Measurements from ENCODE around the gene WAPL. TPM values are rescaled to one million over a fixed set of nuclear protein-coding genes. Genes with fewer than 3 reads are reported as not detected.
"Not testable (repeated sequence)": the region's sequence is repeated elsewhere in the genome, so short reads cannot be mapped to it uniquely, and the experiment has no call there.

WAPL gene
- total and polyA plus RNA-seq, 9 of the 15 experiments (the other 6 are each of a cell fraction or from before 2014, with no cell fraction given): 14.3 to 36.4 (median 25.3) TPM

- H4K20me1 ChIP-seq (replicated peaks; ENCODE audit: control insufficient read depth, insufficient read depth, low read length); DNase-seq (ENCODE audit: extremely low read depth in 1 of 4, low spot score in 3 of 4); H3K79me2 ChIP-seq (ENCODE audit: control insufficient read depth, insufficient read depth, low read length); CTCF ChIA-PET (ENCODE audit: low intra/inter-chr PET ratio); in situ Hi-C loops (cut with MboI); H3K9ac ChIP-seq (ENCODE audit: insufficient read depth in 1 of 2, low read depth in 2 of 2, low read length in 2 of 2); ATAC-seq; H3K4me1 ChIP-seq (replicated peaks in 1 of 2; ENCODE audit: control insufficient read depth in 2 of 2, insufficient read depth in 2 of 2, low read length in 2 of 2); H3K4me2 ChIP-seq (ENCODE audit: insufficient read depth, low read length); H3K36me3 ChIP-seq (ENCODE audit: control insufficient read depth, insufficient read depth, low read length); intact Hi-C loops (cut with micrococcal nuclease); H2AFZ ChIP-seq (ENCODE audit: low read depth, low read length); H3K9me3 ChIP-seq (replicated peaks; ENCODE audit: control insufficient read depth, insufficient read depth, low read depth, low read length); BruUV-seq (replicated peaks); H3K27ac ChIP-seq (ENCODE audit: extremely low read depth, low read depth, low read length); POLR2A ChIA-PET; H3K4me3 ChIP-seq; FAIRE-seq; H3K9me1 ChIP-seq (ENCODE audit: control insufficient read depth, insufficient read depth, low read length): not testable (repeated sequence)
- 0% methylated on average over 2 of the region's 3 CpGs for WGBS (ENCODE audit: insufficient coverage, low coverage, missing lambda C conversion rate)
- TF ChIP-seq ZNF766 (CRISPR knock-in tag; conservative IDR thresholded peaks at IDR 0.05): peak; percentile 79
- TF ChIP-seq FOSL1 (tag; conservative IDR thresholded peaks at IDR 0.05): 0 out of 2 replicates have a peak, but pooled peaks have one; percentile 29
- peak; percentile 32 for TF ChIP-seq NFIC (IDR thresholded peaks at IDR 0.05)
- H3K27me3 ChIP-seq (ENCODE audit: control insufficient read depth in 2 of 2, insufficient read depth in 2 of 2, low read length in 2 of 2): peaks cover 0 to 20% of the 10 kb centered on the region in 2 experiments; a peak in 2 of 5 replicates
Observed at GRCh38 chr10:86558695-86559094, 37.1 kb upstream of the WAPL start.

DNA sequence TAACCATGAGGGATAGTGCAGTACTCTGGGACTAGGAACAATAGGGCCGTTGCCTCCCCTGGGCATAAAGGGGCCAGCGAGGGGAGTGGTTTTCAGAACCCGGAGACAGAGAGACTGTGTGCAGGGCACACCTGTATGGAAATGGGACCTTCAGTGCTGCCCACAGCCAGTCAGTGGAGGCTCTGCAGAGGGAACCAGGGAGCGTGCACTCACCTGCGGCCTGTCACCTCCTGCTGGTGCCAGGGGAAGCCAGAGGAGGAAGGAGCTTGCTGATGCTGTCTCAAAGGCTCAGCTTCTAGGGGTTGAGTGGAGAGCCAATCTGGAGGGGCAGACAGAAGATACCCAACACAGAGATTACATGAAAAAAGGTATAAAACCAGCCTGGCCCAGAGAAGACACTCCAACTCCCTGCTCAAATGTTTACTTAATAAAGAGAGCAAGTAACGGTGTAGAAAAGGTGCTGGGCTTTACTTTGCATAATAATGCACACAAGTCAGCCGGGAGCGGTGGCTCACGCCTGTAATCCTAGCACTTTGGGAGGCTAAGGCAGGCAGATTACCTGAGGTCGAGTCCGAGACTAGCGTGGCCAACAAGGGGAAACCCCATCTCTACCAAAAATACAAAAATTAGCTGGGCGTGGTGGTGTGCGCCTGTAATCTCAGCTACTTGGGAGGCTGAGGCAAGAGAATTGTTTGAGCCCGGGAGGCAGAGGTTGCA lies 35.5 kb upstream of the WAPL start:
- H3K4me2 ChIP-seq (ENCODE audit: insufficient read depth, low read length): no peak overlapping the region
- FAIRE-seq (no peak), DNase-seq (ENCODE audit: extremely low read depth in 1 of 4, low spot score in 3 of 4) (no peak), ATAC-seq (no peak)
- CTCF ChIA-PET (ENCODE audit: low intra/inter-chr PET ratio): no interaction called here
- H2AFZ ChIP-seq (ENCODE audit: low read depth, low read length): no peak overlapping the region
- H3K4me1 ChIP-seq (replicated peaks in 1 of 2; ENCODE audit: control insufficient read depth in 2 of 2, insufficient read depth in 2 of 2, low read length in 2 of 2): no peaks in the 10 kb centered on the region; a peak in 1 of 5 replicates
- H3K4me3 ChIP-seq: no peak overlapping the region
- H3K27me3 ChIP-seq (ENCODE audit: control insufficient read depth in 2 of 2, insufficient read depth in 2 of 2, low read length in 2 of 2): peaks cover 0 to 29% of the 10 kb centered on the region in 2 experiments; a peak in 2 of 5 replicates
- no peaks in the 10 kb centered on the region for H3K79me2 ChIP-seq (ENCODE audit: control insufficient read depth, insufficient read depth, low read length)
- intact Hi-C loops (cut with micrococcal nuclease) (no loop called here), in situ Hi-C loops (cut with MboI) (no loop called here)
- no peaks in the 10 kb centered on the region for H3K9me1 ChIP-seq (ENCODE audit: control insufficient read depth, insufficient read depth, low read length)
- H3K9me3 ChIP-seq (replicated peaks; ENCODE audit: control insufficient read depth, insufficient read depth, low read depth, low read length): no peaks in the 10 kb centered on the region
- H3K9ac ChIP-seq (ENCODE audit: insufficient read depth in 1 of 2, low read depth in 2 of 2, low read length in 2 of 2): no peak overlapping the region
- no TSS peak for BruUV-seq (replicated peaks)
- TF ChIP-seq ZFP30 (CRISPR knock-in tag; IDR thresholded peaks at IDR 0.05; ENCODE audit: borderline replicate concordance) (no peak), GTF3C2 (IDR thresholded peaks at IDR 0.05; ENCODE audit: borderline replicate concordance, extremely low read depth, insufficient read length) (no peak), JUND (IDR thresholded peaks at IDR 0.05; ENCODE audit: borderline replicate concordance, low read depth, low read length) (no peak), JUND (tag; IDR thresholded peaks at IDR 0.05; ENCODE audit: borderline replicate concordance, low read depth, low read length) (no peak), NFATC3 (IDR thresholded peaks at IDR 0.05) (no peak), ZNF561 (CRISPR knock-in tag; conservative IDR thresholded peaks at IDR 0.05) (no peak), FIP1L1 (IDR thresholded peaks at IDR 0.05; ENCODE audit: low read depth, low read length, poor library complexity, severe bottlenecking) (no peak), RFX5 (IDR thresholded peaks at IDR 0.05; ENCODE audit: low read depth, low read length) (no peak)
- TF ChIP-seq, protein P1, sequence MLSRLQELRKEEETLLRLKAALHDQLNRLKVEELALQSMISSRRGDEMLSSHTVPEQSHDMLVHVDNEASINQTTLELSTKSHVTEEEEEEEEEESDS (CRISPR knock-in tag; IDR thresholded peaks at IDR 0.05): no peak
- H4K20me1 ChIP-seq (replicated peaks; ENCODE audit: control insufficient read depth, insufficient read depth, low read length): no peaks in the 10 kb centered on the region
- H3K36me3 ChIP-seq (ENCODE audit: control insufficient read depth, insufficient read depth, low read length): no peaks in the 10 kb centered on the region
- 7% methylated on average over 12 of the region's 15 CpGs for WGBS (ENCODE audit: insufficient coverage, low coverage, missing lambda C conversion rate)
- no peak overlapping the region for H3K27ac ChIP-seq (ENCODE audit: extremely low read depth, low read depth, low read length)
- POLR2A ChIA-PET: interaction anchor here (0.6 kb wide), 1 partner anchor 519 kb away, joined by 6 read pairs; no protein-coding TSS in a partner anchor

Measured in K562 (cell line).